PFSK-1 (cell line): Measurements from ENCODE around the gene AHSG.

Source experiments
- FOXP2 ChIP-seq: optimal IDR thresholded peaks from 2 replicates; pipeline ENCODE3; 2011; ENCODE audit warnings: borderline replicate concordance, control low read depth, inconsistent platforms; ENCODE audit not compliant: insufficient read depth; ENCODE audit errors: extremely low read length, extremely low read depth
- POLR2AphosphoS5 ChIP-seq: IDR thresholded peaks from 2 replicates; pipeline ENCODE4 v1.6.1; 2012; ENCODE audit warnings: low read depth, mild to moderate bottlenecking, control low read depth, low read length, moderate library complexity
- SIN3A ChIP-seq: IDR thresholded peaks from 2 replicates; pipeline ENCODE4 v1.6.1; 2012; ENCODE audit warnings: mild to moderate bottlenecking, low read length, moderate library complexity, borderline replicate concordance; ENCODE audit not compliant: insufficient read depth
- TF ChIP-seq, protein P1 (sequence below), 2 experiments: IDR thresholded peaks; 2 replicates each; pipeline versions ENCODE4 v1.6.1 to v1.8.0; 2011 to 2012; ENCODE audit warnings: low read depth in 2 of 2, low read length in 2 of 2, control low read depth in 1 of 2, inconsistent platforms in 1 of 2, mild to moderate bottlenecking in 1 of 2, moderate library complexity in 1 of 2; ENCODE audit not compliant: insufficient read depth in 1 of 2

DNA sequence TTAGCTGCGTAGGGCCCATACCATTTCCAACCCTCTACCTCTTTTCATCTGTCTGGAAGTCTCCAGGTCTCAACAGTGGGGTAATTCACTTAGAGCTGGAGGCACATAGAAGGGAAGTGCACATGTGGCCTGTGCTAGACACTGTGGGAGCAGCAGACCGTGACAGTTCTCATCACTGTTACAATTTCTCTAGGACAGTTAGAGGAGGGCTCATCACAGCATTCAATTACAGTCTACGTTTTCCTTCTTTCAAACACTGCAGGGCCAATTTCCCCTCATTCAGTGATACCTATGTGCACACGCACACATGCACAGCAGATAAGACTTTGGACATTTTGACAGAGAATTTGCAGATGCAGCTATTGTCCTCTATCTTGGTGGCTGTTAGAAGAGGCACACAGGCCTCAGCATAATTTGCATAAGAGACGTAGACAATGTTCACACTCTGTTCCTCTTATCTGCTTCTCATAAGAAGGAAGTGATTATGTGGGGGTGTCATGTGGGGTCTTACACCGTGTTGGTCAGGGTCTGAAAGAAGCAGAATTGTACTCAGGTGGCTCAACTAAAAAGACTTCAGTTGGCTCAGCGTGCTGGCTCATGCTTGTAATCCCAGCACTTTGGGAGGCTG is 40.3 kb downstream of the AHSG start:
- TF ChIP-seq POLR2AphosphoS5 (no peak), SIN3A (no peak), FOXP2 (no peak)
- TF ChIP-seq, protein P1, sequence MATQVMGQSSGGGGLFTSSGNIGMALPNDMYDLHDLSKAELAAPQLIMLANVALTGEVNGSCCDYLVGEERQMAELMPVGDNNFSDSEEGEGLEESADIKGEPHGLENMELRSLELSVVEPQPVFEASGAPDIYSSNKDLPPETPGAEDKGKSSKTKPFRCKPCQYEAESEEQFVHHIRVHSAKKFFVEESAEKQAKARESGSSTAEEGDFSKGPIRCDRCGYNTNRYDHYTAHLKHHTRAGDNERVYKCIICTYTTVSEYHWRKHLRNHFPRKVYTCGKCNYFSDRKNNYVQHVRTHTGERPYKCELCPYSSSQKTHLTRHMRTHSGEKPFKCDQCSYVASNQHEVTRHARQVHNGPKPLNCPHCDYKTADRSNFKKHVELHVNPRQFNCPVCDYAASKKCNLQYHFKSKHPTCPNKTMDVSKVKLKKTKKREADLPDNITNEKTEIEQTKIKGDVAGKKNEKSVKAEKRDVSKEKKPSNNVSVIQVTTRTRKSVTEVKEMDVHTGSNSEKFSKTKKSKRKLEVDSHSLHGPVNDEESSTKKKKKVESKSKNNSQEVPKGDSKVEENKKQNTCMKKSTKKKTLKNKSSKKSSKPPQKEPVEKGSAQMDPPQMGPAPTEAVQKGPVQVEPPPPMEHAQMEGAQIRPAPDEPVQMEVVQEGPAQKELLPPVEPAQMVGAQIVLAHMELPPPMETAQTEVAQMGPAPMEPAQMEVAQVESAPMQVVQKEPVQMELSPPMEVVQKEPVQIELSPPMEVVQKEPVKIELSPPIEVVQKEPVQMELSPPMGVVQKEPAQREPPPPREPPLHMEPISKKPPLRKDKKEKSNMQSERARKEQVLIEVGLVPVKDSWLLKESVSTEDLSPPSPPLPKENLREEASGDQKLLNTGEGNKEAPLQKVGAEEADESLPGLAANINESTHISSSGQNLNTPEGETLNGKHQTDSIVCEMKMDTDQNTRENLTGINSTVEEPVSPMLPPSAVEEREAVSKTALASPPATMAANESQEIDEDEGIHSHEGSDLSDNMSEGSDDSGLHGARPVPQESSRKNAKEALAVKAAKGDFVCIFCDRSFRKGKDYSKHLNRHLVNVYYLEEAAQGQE (IDR thresholded peaks at IDR 0.05; ENCODE audit: insufficient read depth in 1 of 2, low read depth in 2 of 2, low read length in 2 of 2) = no peak
